HepG2 (cell line): ENCODE measurements around the gene C14orf119. TPM values are rescaled to one million over a fixed set of nuclear protein-coding genes. Genes with fewer than 3 reads are reported as not detected.
A peak's percentile ranks its signal among the peaks of the same experiment; 100 is the strongest.

Experiments used
- CBX2 ChIP-seq, 2 experiments: fragments of 200-600 bp in 1 of 2; sonication (generic); formaldehyde crosslinking in 1 of 2; IDR thresholded peaks; 2 replicates each; pipeline versions ENCODE4 v1.7.0 to v1.8.1; 2018 to 2022; ENCODE audit warnings: low read depth in 2 of 2, low read length in 1 of 2, mild to moderate bottlenecking in 1 of 2, missing genetic modification reagents in 1 of 2
- CCDC6 ChIP-seq: sonication (generic); formaldehyde crosslinking; IDR thresholded peaks from 2 replicates; pipeline ENCODE4 v1.8.1; 2022; ENCODE audit warnings: mild to moderate bottlenecking, missing genetic modification reagents, moderate library complexity
- HOXA3 ChIP-seq: sonication (generic); formaldehyde crosslinking; IDR thresholded peaks from 2 replicates; pipeline ENCODE4 v1.5.0; 2020; ENCODE audit warnings: missing genetic modification reagents
- IRF2 ChIP-seq: IDR thresholded peaks from 2 replicates; pipeline ENCODE4 v1.6.1; 2018; ENCODE audit warnings: missing genetic modification reagents, missing compliant biosample characterization
- JARID2 ChIP-seq: sonication (generic); formaldehyde crosslinking; IDR thresholded peaks from 2 replicates; pipeline ENCODE4 v1.8.1; 2023; ENCODE audit warnings: missing genetic modification reagents, inconsistent platforms; ENCODE audit not compliant: insufficient replicate concordance
- LRRFIP1 ChIP-seq: sonication (generic); formaldehyde crosslinking; conservative IDR thresholded peaks from 2 replicates; pipeline ENCODE4 v1.4.0; 2020; ENCODE audit warnings: missing genetic modification reagents
- MTA1 ChIP-seq: sonication (generic); formaldehyde crosslinking; IDR thresholded peaks from 2 replicates; pipeline ENCODE4 v1.4.0; 2020; ENCODE audit warnings: missing genetic modification reagents, mild to moderate bottlenecking, borderline replicate concordance
- NCOR1 ChIP-seq: fragments of 200-600 bp; sonication (generic); IDR thresholded peaks from 2 replicates; pipeline ENCODE4 v1.7.0; 2017; ENCODE audit warnings: antibody characterized with exemption, low read length, borderline replicate concordance
- POLR2AphosphoS5 ChIP-seq: IDR thresholded peaks from 2 replicates; pipeline ENCODE4 v1.6.1; 2012; ENCODE audit warnings: low read depth, low read length
- SIX1 ChIP-seq: sonication (generic); formaldehyde crosslinking; IDR thresholded peaks from 2 replicates; pipeline ENCODE4 v1.4.0; 2020; ENCODE audit warnings: missing genetic modification reagents, borderline replicate concordance
- SKI ChIP-seq: fragments of 450-650 bp; IDR thresholded peaks from one replicate; pipeline ENCODE4 v1.6.1; 2018; ENCODE audit warnings: mild to moderate bottlenecking; ENCODE audit not compliant: partially characterized antibody
- STAT5B ChIP-seq: sonication (generic); formaldehyde crosslinking; IDR thresholded peaks from 2 replicates; pipeline ENCODE4 v1.4.0; 2020; ENCODE audit warnings: missing genetic modification reagents
- ZBTB4 ChIP-seq: sonication (generic); formaldehyde crosslinking; IDR thresholded peaks from 2 replicates; pipeline ENCODE4 v1.4.0; 2020; ENCODE audit warnings: missing genetic modification reagents, mild to moderate bottlenecking, borderline replicate concordance
- ZBTB8A ChIP-seq: sonication (generic); formaldehyde crosslinking; IDR thresholded peaks from 2 replicates; pipeline ENCODE4 v1.4.0; 2020; ENCODE audit warnings: mild to moderate bottlenecking, low read depth, missing genetic modification reagents, borderline replicate concordance
- ZNF280B ChIP-seq: sonication (generic); formaldehyde crosslinking; IDR thresholded peaks from 2 replicates; pipeline ENCODE4 v1.5.0; 2020; ENCODE audit warnings: missing genetic modification reagents, mild to moderate bottlenecking, borderline replicate concordance
- ZNF605 ChIP-seq: sonication (generic); formaldehyde crosslinking; IDR thresholded peaks from 2 replicates; pipeline ENCODE4 v1.8.0; 2022; ENCODE audit warnings: mild to moderate bottlenecking, missing genetic modification reagents
- ZNF639 ChIP-seq: conservative IDR thresholded peaks from 2 replicates; pipeline ENCODE4 v1.6.1; 2018; ENCODE audit warnings: missing genetic modification reagents
- ZNF878 ChIP-seq: sonication (generic); formaldehyde crosslinking; IDR thresholded peaks from 2 replicates; pipeline ENCODE4 v1.8.1; 2023; ENCODE audit warnings: mild to moderate bottlenecking, missing genetic modification reagents, moderate library complexity
- ZSCAN29 ChIP-seq: sonication (generic); formaldehyde crosslinking; conservative IDR thresholded peaks from 2 replicates; pipeline ENCODE4 v1.4.0; 2020; ENCODE audit warnings: mild to moderate bottlenecking, missing genetic modification reagents
- polyA plus RNA-seq, 8 experiments: library from polyadenylated mRNA; depleted of rRNA in 3 of 8; stranded (reverse) in 7 of 8; unstranded in 1 of 8; fragments of >200 nt; fragmentation: Illumina TruSeq in 4 of 8; extraction: Trizol in 4 of 8; gene quantifications; 2 replicates each; pipeline versions ENCODE4 v1.2.1 to v1.2.3, GENCODE V29; 2011 to 2016; ENCODE audit warnings: low read depth in 4 of 8, missing spikeins in 1 of 8, mixed read lengths in 1 of 8; ENCODE audit not compliant: insufficient read depth in 1 of 8
- total RNA-seq, 5 experiments: library from RNA; depleted of rRNA; stranded (reverse); fragments of >200 nt; fragmentation: Illumina TruSeq; extraction: Trizol; gene quantifications; 2 replicates each; pipeline ENCODE4 v1.2.3, GENCODE V29; 2016; ENCODE audit warnings: low read depth in 1 of 5

Gene C14orf119
- total and polyA plus RNA-seq, 2 of the 13 experiments (the other 11 are each of a cell fraction or from before 2014, with no cell fraction given), result 117 to 206 TPM

GRCh38 chr14:23055621-23056144, 39.6 kb upstream of the C14orf119 start (continued):
- TF ChIP-seq ZNF639 (CRISPR knock-in tag) (no peak), SKI (no peak), ZNF878 (no peak), ZBTB8A (CRISPR knock-in tag) (no peak), CBX2 (IDR thresholded peaks at IDR 0.05; ENCODE audit: low read depth, low read length) (no peak), CBX2 (CRISPR knock-in tag; IDR thresholded peaks at IDR 0.05; ENCODE audit: low read depth) (no peak), JARID2 (CRISPR knock-in tag) (no peak), ZSCAN29 (CRISPR knock-in tag) (0 out of 2 replicates have a peak, but pooled peaks have one; percentile 15), SIX1 (CRISPR knock-in tag) (no peak), MTA1 (CRISPR knock-in tag) (no peak), ZNF280B (CRISPR knock-in tag) (0 out of 2 replicates have a peak, but pooled peaks have one; percentile 25), NCOR1 (no peak), HOXA3 (CRISPR knock-in tag) (no peak), ZNF605 (peak; percentile 59; the same call in 1 of the 2 replicates), CCDC6 (no peak), LRRFIP1 (CRISPR knock-in tag) (no peak), POLR2AphosphoS5 (no peak), STAT5B (CRISPR knock-in tag) (no peak), ZBTB4 (CRISPR knock-in tag) (no peak), IRF2 (CRISPR knock-in tag) (no peak)
